Measurements from ENCODE around the gene NUCB2.
"Not testable (repeated sequence)": the region's sequence is repeated elsewhere in the genome, so short reads cannot be mapped to it uniquely, and the experiment has no call there.

GRCh38 chr11:17268500-17268899 lies 8.0 kb upstream of the NUCB2 start:
- not testable (repeated sequence) for TF ChIP-seq POLR2A (IDR thresholded peaks at IDR 0.05; ENCODE audit: low read depth, low read length); CTCF (IDR thresholded peaks at IDR 0.05; ENCODE audit: extremely low read depth in 1 of 2, insufficient read depth in 1 of 2, low read depth in 1 of 2, low read length in 2 of 2); MYC (IDR thresholded peaks at IDR 0.05; ENCODE audit: low read depth, low read length); POLR2AphosphoS5 (IDR thresholded peaks at IDR 0.05; ENCODE audit: insufficient read depth, low read depth, low read length); EZH2 (IDR thresholded peaks at IDR 0.05; ENCODE audit: borderline replicate concordance, low read depth, low read length, severe bottlenecking); FOS (IDR thresholded peaks at IDR 0.05; ENCODE audit: borderline replicate concordance, insufficient read depth, low read length); JUN (IDR thresholded peaks at IDR 0.05; ENCODE audit: borderline replicate concordance, insufficient read depth, insufficient read length, low read depth); MAX (IDR thresholded peaks at IDR 0.05; ENCODE audit: insufficient read depth, insufficient read length); GATA2 (IDR thresholded peaks at IDR 0.05; ENCODE audit: insufficient read depth, insufficient read length, low read depth, low read length)
